ENCODE measurements around the gene POU2AF1.

- TF ChIP-seq, protein P1, sequence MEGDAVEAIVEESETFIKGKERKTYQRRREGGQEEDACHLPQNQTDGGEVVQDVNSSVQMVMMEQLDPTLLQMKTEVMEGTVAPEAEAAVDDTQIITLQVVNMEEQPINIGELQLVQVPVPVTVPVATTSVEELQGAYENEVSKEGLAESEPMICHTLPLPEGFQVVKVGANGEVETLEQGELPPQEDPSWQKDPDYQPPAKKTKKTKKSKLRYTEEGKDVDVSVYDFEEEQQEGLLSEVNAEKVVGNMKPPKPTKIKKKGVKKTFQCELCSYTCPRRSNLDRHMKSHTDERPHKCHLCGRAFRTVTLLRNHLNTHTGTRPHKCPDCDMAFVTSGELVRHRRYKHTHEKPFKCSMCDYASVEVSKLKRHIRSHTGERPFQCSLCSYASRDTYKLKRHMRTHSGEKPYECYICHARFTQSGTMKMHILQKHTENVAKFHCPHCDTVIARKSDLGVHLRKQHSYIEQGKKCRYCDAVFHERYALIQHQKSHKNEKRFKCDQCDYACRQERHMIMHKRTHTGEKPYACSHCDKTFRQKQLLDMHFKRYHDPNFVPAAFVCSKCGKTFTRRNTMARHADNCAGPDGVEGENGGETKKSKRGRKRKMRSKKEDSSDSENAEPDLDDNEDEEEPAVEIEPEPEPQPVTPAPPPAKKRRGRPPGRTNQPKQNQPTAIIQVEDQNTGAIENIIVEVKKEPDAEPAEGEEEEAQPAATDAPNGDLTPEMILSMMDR (IDR thresholded peaks at IDR 0.05): no peak
- no peak for TF ChIP-seq ZFX (IDR thresholded peaks at IDR 0.05; ENCODE audit: borderline replicate concordance)
Measured at GRCh38 chr11:111368285-111368560, 10.9 kb downstream of the POU2AF1 start.
